MV-4-11 (cell line): ENCODE results near the gene TASP1.
"Not testable (repeated sequence)": the region's sequence is repeated elsewhere in the genome, so short reads cannot be mapped to it uniquely, and the experiment has no call there.

Experiments used
- DNase-seq: peaks from one replicate; lab custom pipeline; 2025; lab: John Stamatoyannopoulos, UW

TASP1 gene

GRCh38 chr20:13648291-13649228 lies 9.8 kb upstream of the TASP1 start:
- DNase-seq = no peak

- no peak for DNase-seq
Observed at GRCh38 chr20:13644010-13644409, 5.3 kb upstream of the TASP1 start.

- DNase-seq = no peak
Observed at GRCh38 chr20:13639150-13639497, 392 bp upstream of the TASP1 start.

- no peak for DNase-seq
Observed at GRCh38 chr20:13638162-13638495, 603 bp downstream of the TASP1 start.

- no peak for DNase-seq
Observed at GRCh38 chr20:13632431-13632830, 6.3 kb downstream of the TASP1 start.

- DNase-seq = not testable (repeated sequence)
Observed at GRCh38 chr20:13627525-13627924, 11.2 kb downstream of the TASP1 start.

- DNase-seq = no peak
Observed at GRCh38 chr20:13626724-13627123, 12.0 kb downstream of the TASP1 start.

- no peak for DNase-seq
Observed at GRCh38 chr20:13625304-13625979, 13.3 kb downstream of the TASP1 start.

- not testable (repeated sequence) for DNase-seq
Observed at GRCh38 chr20:13619415-13619814, 19.3 kb downstream of the TASP1 start.

GRCh38 chr20:13618456-13618855 lies 20.3 kb downstream of the TASP1 start:
- not testable (repeated sequence) for DNase-seq

GRCh38 chr20:13617585-13617984 lies 21.1 kb downstream of the TASP1 start:
- DNase-seq = not testable (repeated sequence)

- DNase-seq = not testable (repeated sequence)
Observed at GRCh38 chr20:13616713-13617112, 22.0 kb downstream of the TASP1 start.

- DNase-seq = no peak
Observed at GRCh38 chr20:13613917-13614316, 24.8 kb downstream of the TASP1 start.

- DNase-seq = no peak
Observed at GRCh38 chr20:13611611-13612125, 27.1 kb downstream of the TASP1 start.

GRCh38 chr20:13610184-13610583 lies 28.5 kb downstream of the TASP1 start:
- DNase-seq = peak; percentile 50

- DNase-seq = no peak
Observed at GRCh38 chr20:13608066-13608465, 30.7 kb downstream of the TASP1 start.

GRCh38 chr20:13593423-13593822 lies 45.3 kb downstream of the TASP1 start:
- DNase-seq = not testable (repeated sequence)

- DNase-seq = no peak
Observed at GRCh38 chr20:13588049-13588448, 50.7 kb downstream of the TASP1 start.

- DNase-seq = no peak
Observed at GRCh38 chr20:13587370-13587769, 51.4 kb downstream of the TASP1 start.

- no peak for DNase-seq
Observed at GRCh38 chr20:13586133-13586532, 52.6 kb downstream of the TASP1 start.

- DNase-seq = no peak
Observed at GRCh38 chr20:13581451-13581850, 57.3 kb downstream of the TASP1 start.

- no peak for DNase-seq
Observed at GRCh38 chr20:13580707-13581106, 58.0 kb downstream of the TASP1 start.

- no peak for DNase-seq
Observed at GRCh38 chr20:13574071-13574470, 64.7 kb downstream of the TASP1 start.
